ENCODE data around the gene TMEM167A.
"Not testable (repeated sequence)": the region's sequence is repeated elsewhere in the genome, so short reads cannot be mapped to it uniquely, and the experiment has no call there.

Gene TMEM167A

GRCh38 chr5:83084336-83084735 is 7.1 kb upstream of the TMEM167A start:
- no peak for DNase-seq

- DNase-seq, result no peak
Measured at GRCh38 chr5:83082750-83083149, 5.6 kb upstream of the TMEM167A start.

- no peak for DNase-seq
Measured at GRCh38 chr5:83077662-83078261, 568 bp upstream of the TMEM167A start.

GRCh38 chr5:83072966-83073365 is 4.2 kb downstream of the TMEM167A start:
- no peak for DNase-seq

- no peak for DNase-seq
Measured at GRCh38 chr5:83071286-83072051, 5.7 kb downstream of the TMEM167A start.

GRCh38 chr5:83069096-83069799 is 7.9 kb downstream of the TMEM167A start:
- DNase-seq, result no peak

- DNase-seq, result not testable (repeated sequence)
Measured at GRCh38 chr5:83067377-83067776, 9.8 kb downstream of the TMEM167A start.

- no peak for DNase-seq
Measured at GRCh38 chr5:83066548-83067110, 10.6 kb downstream of the TMEM167A start.

- DNase-seq, result no peak
Measured at GRCh38 chr5:83059341-83059740, 17.9 kb downstream of the TMEM167A start.

- no peak for DNase-seq
Measured at GRCh38 chr5:83058726-83059125, 18.5 kb downstream of the TMEM167A start.

GRCh38 chr5:83055166-83055565 is 22.0 kb downstream of the TMEM167A start:
- DNase-seq, result no peak

- no peak for DNase-seq
Measured at GRCh38 chr5:83050723-83051340, 26.4 kb downstream of the TMEM167A start.

- DNase-seq, result no peak
Measured at GRCh38 chr5:83049370-83049885, 27.8 kb downstream of the TMEM167A start.

- DNase-seq, result no peak
Measured at GRCh38 chr5:83048811-83049210, 28.4 kb downstream of the TMEM167A start.

GRCh38 chr5:83048277-83048676 is 28.9 kb downstream of the TMEM167A start:
- no peak for DNase-seq

- DNase-seq, result no peak
Measured at GRCh38 chr5:83044926-83045325, 32.3 kb downstream of the TMEM167A start.

- no peak for DNase-seq
Measured at GRCh38 chr5:83042507-83042906, 34.7 kb downstream of the TMEM167A start.

- no peak for DNase-seq
Measured at GRCh38 chr5:83038924-83039323, 38.3 kb downstream of the TMEM167A start.

- DNase-seq, result no peak
Measured at GRCh38 chr5:83036991-83037575, 40.1 kb downstream of the TMEM167A start.

GRCh38 chr5:83035373-83036100 is 41.7 kb downstream of the TMEM167A start:
- DNase-seq, result no peak

- DNase-seq, result no peak
Measured at GRCh38 chr5:83034528-83035207, 42.5 kb downstream of the TMEM167A start.

Data from GF-D8 (cell line).